Stimulated activated CD8-positive, alpha-beta memory T cell treated with anti-CD3 and anti-CD28 coated beads, Interleukin-15, amount 100 ng/mL, for 4 hours (primary cell): ENCODE data around the gene DMRTB1.

Source experiments
- DNase-seq, 2 donors: peaks; one replicate each; pipeline ENCODE4 v3.0.0-alpha.2; 2020; ENCODE audit warnings: low read depth in 2 of 2

DMRTB1 gene

GRCh38 chr1:53485478-53486394, 26.5 kb downstream of the DMRTB1 start:
- DNase-seq: peak; percentile 14 to 25

GRCh38 chr1:53486395-53487026, 27.3 kb downstream of the DMRTB1 start:
- DNase-seq: no peak

- DNase-seq: no peak
Measured at GRCh38 chr1:53490351-53490750, 31.2 kb downstream of the DMRTB1 start.

GRCh38 chr1:53495633-53496345, 36.6 kb downstream of the DMRTB1 start:
- no peak for DNase-seq

- DNase-seq: no peak
Measured at GRCh38 chr1:53498555-53499131, 39.4 kb downstream of the DMRTB1 start.

- no peak for DNase-seq
Measured at GRCh38 chr1:53499257-53500203, 40.3 kb downstream of the DMRTB1 start.

- DNase-seq: no peak
Measured at GRCh38 chr1:53500204-53501064, 41.2 kb downstream of the DMRTB1 start.

- DNase-seq: no peak
Measured at GRCh38 chr1:53501065-53502005, 42.1 kb downstream of the DMRTB1 start.

- no peak for DNase-seq
Measured at GRCh38 chr1:53502641-53503432, 43.6 kb downstream of the DMRTB1 start.

GRCh38 chr1:53503433-53504217, 44.4 kb downstream of the DMRTB1 start:
- no peak for DNase-seq

- DNase-seq: no peak
Measured at GRCh38 chr1:53504901-53505300, 45.7 kb downstream of the DMRTB1 start.

GRCh38 chr1:53505401-53505800, 46.2 kb downstream of the DMRTB1 start:
- no peak for DNase-seq

- no peak for DNase-seq
Measured at GRCh38 chr1:53505891-53506290, 46.7 kb downstream of the DMRTB1 start.

- DNase-seq: no peak
Measured at GRCh38 chr1:53506355-53507050, 47.3 kb downstream of the DMRTB1 start.

GRCh38 chr1:53507116-53507820, 48.1 kb downstream of the DMRTB1 start:
- DNase-seq: no peak
